ENCODE data around the gene C17orf67. TPM values are rescaled to one million over a fixed set of nuclear protein-coding genes. Genes with fewer than 3 reads are reported as not detected.

C17orf67 gene
- polyA plus RNA-seq, 1 donor from 2014 or later, result 0.15 TPM

DNA sequence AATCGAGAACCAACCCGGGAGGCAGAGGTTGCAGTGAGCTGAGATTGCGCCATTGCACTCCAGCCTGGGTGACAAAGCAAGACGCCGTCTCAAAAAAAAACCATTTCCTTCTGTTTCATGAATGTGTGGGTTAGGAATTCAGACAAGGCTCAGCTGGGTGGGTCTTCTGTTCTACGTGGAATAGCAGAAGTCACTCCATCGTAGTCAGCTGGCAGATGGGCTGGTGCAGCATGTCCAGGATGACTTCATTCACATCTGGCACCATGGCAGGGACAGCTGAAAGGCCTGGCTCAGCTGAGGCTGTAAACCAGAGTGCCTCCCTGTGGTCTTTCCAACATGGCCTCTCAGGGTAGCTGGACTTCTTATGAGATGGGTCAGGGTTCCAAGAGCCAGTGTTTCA, 89.0 kb downstream of the C17orf67 start:
- Histone ChIP-seq H3K27ac (ENCODE audit: low read length) (no peak overlapping the region), H3F3A (ENCODE audit: insufficient read depth, low read length, poor library complexity, severe bottlenecking) (no peaks in the 10 kb centered on the region), H3K9ac (ENCODE audit: low read length) (no peak overlapping the region), H3K36me3 (ENCODE audit: insufficient read depth, low read length) (no peaks in the 10 kb centered on the region), H2AFZ (ENCODE audit: low read depth, low read length) (no peak overlapping the region), H3K9me2 (ENCODE audit: insufficient read depth, low read length) (no peaks in the 10 kb centered on the region), H3K79me2 (replicated peaks; ENCODE audit: insufficient read depth, low read length) (no peaks in the 10 kb centered on the region), H3K9me3 (ENCODE audit: low read length) (peaks cover 3% of the 10 kb centered on the region), H3K27me3 (ENCODE audit: insufficient read depth, low read depth, low read length) (no peaks in the 10 kb centered on the region), H4K20me1 (ENCODE audit: insufficient read depth) (no peaks in the 10 kb centered on the region), H3K4me2 (ENCODE audit: low read length) (no peak overlapping the region), H3K4me3 (ENCODE audit: low read length) (no peak overlapping the region)
- TF ChIP-seq SMC3 (conservative IDR thresholded peaks at IDR 0.05; ENCODE audit: poor library complexity) (no peak), MXI1 (conservative IDR thresholded peaks at IDR 0.05; ENCODE audit: poor library complexity, severe bottlenecking) (no peak), RAD21 (conservative IDR thresholded peaks at IDR 0.05) (no peak), EZH2 (IDR thresholded peaks at IDR 0.05; ENCODE audit: borderline replicate concordance, insufficient read depth, low read length, poor library complexity, severe bottlenecking) (no peak), TAF1 (IDR thresholded peaks at IDR 0.05; ENCODE audit: low read depth) (no peak), POLR2AphosphoS5 (IDR thresholded peaks at IDR 0.05) (no peak), EP300 (conservative IDR thresholded peaks at IDR 0.05; ENCODE audit: poor library complexity, severe bottlenecking) (no peak)
- TF ChIP-seq, protein P1, sequence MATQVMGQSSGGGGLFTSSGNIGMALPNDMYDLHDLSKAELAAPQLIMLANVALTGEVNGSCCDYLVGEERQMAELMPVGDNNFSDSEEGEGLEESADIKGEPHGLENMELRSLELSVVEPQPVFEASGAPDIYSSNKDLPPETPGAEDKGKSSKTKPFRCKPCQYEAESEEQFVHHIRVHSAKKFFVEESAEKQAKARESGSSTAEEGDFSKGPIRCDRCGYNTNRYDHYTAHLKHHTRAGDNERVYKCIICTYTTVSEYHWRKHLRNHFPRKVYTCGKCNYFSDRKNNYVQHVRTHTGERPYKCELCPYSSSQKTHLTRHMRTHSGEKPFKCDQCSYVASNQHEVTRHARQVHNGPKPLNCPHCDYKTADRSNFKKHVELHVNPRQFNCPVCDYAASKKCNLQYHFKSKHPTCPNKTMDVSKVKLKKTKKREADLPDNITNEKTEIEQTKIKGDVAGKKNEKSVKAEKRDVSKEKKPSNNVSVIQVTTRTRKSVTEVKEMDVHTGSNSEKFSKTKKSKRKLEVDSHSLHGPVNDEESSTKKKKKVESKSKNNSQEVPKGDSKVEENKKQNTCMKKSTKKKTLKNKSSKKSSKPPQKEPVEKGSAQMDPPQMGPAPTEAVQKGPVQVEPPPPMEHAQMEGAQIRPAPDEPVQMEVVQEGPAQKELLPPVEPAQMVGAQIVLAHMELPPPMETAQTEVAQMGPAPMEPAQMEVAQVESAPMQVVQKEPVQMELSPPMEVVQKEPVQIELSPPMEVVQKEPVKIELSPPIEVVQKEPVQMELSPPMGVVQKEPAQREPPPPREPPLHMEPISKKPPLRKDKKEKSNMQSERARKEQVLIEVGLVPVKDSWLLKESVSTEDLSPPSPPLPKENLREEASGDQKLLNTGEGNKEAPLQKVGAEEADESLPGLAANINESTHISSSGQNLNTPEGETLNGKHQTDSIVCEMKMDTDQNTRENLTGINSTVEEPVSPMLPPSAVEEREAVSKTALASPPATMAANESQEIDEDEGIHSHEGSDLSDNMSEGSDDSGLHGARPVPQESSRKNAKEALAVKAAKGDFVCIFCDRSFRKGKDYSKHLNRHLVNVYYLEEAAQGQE (IDR thresholded peaks at IDR 0.05; ENCODE audit: borderline replicate concordance), result no peak
- TF ChIP-seq, protein P2, sequence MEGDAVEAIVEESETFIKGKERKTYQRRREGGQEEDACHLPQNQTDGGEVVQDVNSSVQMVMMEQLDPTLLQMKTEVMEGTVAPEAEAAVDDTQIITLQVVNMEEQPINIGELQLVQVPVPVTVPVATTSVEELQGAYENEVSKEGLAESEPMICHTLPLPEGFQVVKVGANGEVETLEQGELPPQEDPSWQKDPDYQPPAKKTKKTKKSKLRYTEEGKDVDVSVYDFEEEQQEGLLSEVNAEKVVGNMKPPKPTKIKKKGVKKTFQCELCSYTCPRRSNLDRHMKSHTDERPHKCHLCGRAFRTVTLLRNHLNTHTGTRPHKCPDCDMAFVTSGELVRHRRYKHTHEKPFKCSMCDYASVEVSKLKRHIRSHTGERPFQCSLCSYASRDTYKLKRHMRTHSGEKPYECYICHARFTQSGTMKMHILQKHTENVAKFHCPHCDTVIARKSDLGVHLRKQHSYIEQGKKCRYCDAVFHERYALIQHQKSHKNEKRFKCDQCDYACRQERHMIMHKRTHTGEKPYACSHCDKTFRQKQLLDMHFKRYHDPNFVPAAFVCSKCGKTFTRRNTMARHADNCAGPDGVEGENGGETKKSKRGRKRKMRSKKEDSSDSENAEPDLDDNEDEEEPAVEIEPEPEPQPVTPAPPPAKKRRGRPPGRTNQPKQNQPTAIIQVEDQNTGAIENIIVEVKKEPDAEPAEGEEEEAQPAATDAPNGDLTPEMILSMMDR (IDR thresholded peaks at IDR 0.05; ENCODE audit: poor library complexity, severe bottlenecking), result no peak

DNA sequence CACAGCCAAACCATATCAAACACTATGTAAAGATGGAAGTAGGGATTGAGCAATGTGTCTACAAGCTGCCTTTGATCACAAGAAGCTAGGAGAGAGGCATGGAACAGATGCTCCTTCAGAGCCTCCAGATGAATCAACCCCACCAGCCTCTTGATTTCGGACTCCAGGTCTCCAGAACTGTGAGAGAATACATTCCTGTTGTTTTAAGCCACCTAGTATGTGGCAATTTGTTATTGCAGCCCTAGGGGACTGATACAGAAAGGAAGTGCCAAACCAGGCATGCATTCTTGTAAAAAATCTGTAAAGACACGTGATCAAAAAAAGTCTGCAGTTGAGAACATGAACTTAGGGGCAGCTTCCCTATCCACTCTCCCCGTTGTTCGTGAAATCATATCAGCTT, 91.1 kb downstream of the C17orf67 start:
- H3K4me3 ChIP-seq (ENCODE audit: low read length), result no peak overlapping the region
- no peak overlapping the region for H3K9ac ChIP-seq (ENCODE audit: low read length)
- H3F3A ChIP-seq (ENCODE audit: insufficient read depth, low read length, poor library complexity, severe bottlenecking), result no peaks in the 10 kb centered on the region
- no peaks in the 10 kb centered on the region for H3K79me2 ChIP-seq (replicated peaks; ENCODE audit: insufficient read depth, low read length)
- no peak overlapping the region for H2AFZ ChIP-seq (ENCODE audit: low read depth, low read length)
- no peaks in the 10 kb centered on the region for H3K36me3 ChIP-seq (ENCODE audit: insufficient read depth, low read length)
- H3K9me3 ChIP-seq (ENCODE audit: low read length), result peaks cover 3% of the 10 kb centered on the region
- TF ChIP-seq EZH2 (IDR thresholded peaks at IDR 0.05; ENCODE audit: borderline replicate concordance, insufficient read depth, low read length, poor library complexity, severe bottlenecking), result no peak
- no peak for TF ChIP-seq MXI1 (conservative IDR thresholded peaks at IDR 0.05; ENCODE audit: poor library complexity, severe bottlenecking)
- TF ChIP-seq, protein P2 (IDR thresholded peaks at IDR 0.05; ENCODE audit: poor library complexity, severe bottlenecking), result no peak
- TF ChIP-seq, protein P1 (IDR thresholded peaks at IDR 0.05; ENCODE audit: borderline replicate concordance), result no peak
- no peak for TF ChIP-seq POLR2AphosphoS5 (IDR thresholded peaks at IDR 0.05)
- TF ChIP-seq SMC3 (conservative IDR thresholded peaks at IDR 0.05; ENCODE audit: poor library complexity), result no peak
- TF ChIP-seq EP300 (conservative IDR thresholded peaks at IDR 0.05; ENCODE audit: poor library complexity, severe bottlenecking), result no peak
- TF ChIP-seq RAD21 (conservative IDR thresholded peaks at IDR 0.05), result no peak
- TF ChIP-seq TAF1 (IDR thresholded peaks at IDR 0.05; ENCODE audit: low read depth), result no peak
- H3K9me2 ChIP-seq (ENCODE audit: insufficient read depth, low read length), result no peaks in the 10 kb centered on the region
- H3K27me3 ChIP-seq (ENCODE audit: insufficient read depth, low read depth, low read length), result no peaks in the 10 kb centered on the region
- no peak overlapping the region for H3K27ac ChIP-seq (ENCODE audit: low read length)
- H3K4me2 ChIP-seq (ENCODE audit: low read length), result no peak overlapping the region
- no peaks in the 10 kb centered on the region for H4K20me1 ChIP-seq (ENCODE audit: insufficient read depth)

Data from neural cell (in vitro differentiated cells).